Liver (tissue), 3 donors: ENCODE measurements around the gene TANC1.

Experiments used
- ATF3 ChIP-seq: IDR thresholded peaks from 2 replicates; pipeline ENCODE4 v1.6.1; 2016; ENCODE audit warnings: antibody characterized with exemption
- GABPA ChIP-seq, 2 donors: IDR thresholded peaks in 1 of 2; conservative IDR thresholded peaks in 1 of 2; 2 replicates each; pipeline ENCODE4 v1.6.1; 2016; ENCODE audit warnings: antibody characterized with exemption in 2 of 2, mild to moderate bottlenecking in 1 of 2, moderate library complexity in 1 of 2
- HNF4G ChIP-seq: IDR thresholded peaks from 2 replicates; pipeline ENCODE4 v1.6.1; 2016; ENCODE audit warnings: antibody characterized with exemption
- JUND ChIP-seq, 2 donors: IDR thresholded peaks; 2 replicates each; pipeline ENCODE4 v1.6.1; 2016; ENCODE audit warnings: antibody characterized with exemption in 2 of 2
- MAX ChIP-seq: IDR thresholded peaks from 2 replicates; pipeline ENCODE4 v1.6.1; 2016; ENCODE audit warnings: antibody characterized with exemption
- RAD21 ChIP-seq, 2 donors: IDR thresholded peaks; 2 replicates each; pipeline ENCODE4 v1.6.1; 2016; ENCODE audit warnings: antibody characterized with exemption in 2 of 2, mild to moderate bottlenecking in 2 of 2
- REST ChIP-seq: IDR thresholded peaks from 2 replicates; pipeline ENCODE4 v1.6.1; 2016; ENCODE audit warnings: antibody characterized with exemption, mild to moderate bottlenecking
- RXRA ChIP-seq, 2 donors: IDR thresholded peaks; 2 replicates each; pipeline ENCODE4 v1.6.1; 2017 to 2018; ENCODE audit warnings: antibody characterized with exemption in 2 of 2, mild to moderate bottlenecking in 1 of 2
- SP1 ChIP-seq: IDR thresholded peaks from 2 replicates; pipeline ENCODE4 v1.6.1; 2018; ENCODE audit warnings: antibody characterized with exemption, mild to moderate bottlenecking
- TAF1 ChIP-seq: conservative IDR thresholded peaks from 2 replicates; pipeline ENCODE4 v1.6.1; 2016; ENCODE audit warnings: antibody characterized with exemption, mild to moderate bottlenecking
- YY1 ChIP-seq: IDR thresholded peaks from 2 replicates; pipeline ENCODE4 v1.6.1; 2016; ENCODE audit warnings: antibody characterized with exemption, mild to moderate bottlenecking
- TF ChIP-seq, protein P1 (sequence below): fragments of 150-350 bp; IDR thresholded peaks from 2 replicates; pipeline ENCODE4 v1.5.1; 2017; ENCODE audit warnings: improper control_type of control experiment, low read depth, low read length; ENCODE audit not compliant: missing input control
- donor health status: healthy.
- donor health status: healthy.

DNA sequence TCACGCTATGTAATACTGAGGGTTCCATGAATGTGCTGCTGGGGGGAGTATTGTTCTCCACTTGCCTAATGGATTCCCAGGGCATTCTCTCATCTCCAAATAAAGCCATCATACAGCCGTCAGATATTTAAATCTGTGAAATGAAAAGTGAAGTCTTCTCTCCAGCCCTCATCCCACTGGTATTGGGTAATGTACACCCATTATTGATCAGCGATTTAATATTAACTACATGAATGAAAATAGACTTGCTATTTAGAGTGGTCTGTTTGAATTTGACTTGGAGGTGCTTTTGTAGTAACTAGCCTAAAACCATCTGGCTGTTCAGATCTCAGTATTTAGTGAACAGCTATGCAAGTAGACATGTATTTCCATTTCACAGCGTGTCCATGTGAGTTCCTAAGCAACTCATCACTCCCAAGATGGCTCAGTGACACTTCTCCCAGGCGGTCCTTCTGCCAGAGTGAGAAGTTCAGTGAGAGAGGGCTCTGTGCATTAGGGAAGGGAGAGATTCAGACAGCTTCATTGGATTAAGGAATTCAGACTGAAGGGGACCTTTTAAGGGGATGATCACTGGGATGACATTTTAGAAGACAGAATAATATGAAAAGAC, 177.4 kb downstream of the TANC1 start:
- TF ChIP-seq, protein P1, sequence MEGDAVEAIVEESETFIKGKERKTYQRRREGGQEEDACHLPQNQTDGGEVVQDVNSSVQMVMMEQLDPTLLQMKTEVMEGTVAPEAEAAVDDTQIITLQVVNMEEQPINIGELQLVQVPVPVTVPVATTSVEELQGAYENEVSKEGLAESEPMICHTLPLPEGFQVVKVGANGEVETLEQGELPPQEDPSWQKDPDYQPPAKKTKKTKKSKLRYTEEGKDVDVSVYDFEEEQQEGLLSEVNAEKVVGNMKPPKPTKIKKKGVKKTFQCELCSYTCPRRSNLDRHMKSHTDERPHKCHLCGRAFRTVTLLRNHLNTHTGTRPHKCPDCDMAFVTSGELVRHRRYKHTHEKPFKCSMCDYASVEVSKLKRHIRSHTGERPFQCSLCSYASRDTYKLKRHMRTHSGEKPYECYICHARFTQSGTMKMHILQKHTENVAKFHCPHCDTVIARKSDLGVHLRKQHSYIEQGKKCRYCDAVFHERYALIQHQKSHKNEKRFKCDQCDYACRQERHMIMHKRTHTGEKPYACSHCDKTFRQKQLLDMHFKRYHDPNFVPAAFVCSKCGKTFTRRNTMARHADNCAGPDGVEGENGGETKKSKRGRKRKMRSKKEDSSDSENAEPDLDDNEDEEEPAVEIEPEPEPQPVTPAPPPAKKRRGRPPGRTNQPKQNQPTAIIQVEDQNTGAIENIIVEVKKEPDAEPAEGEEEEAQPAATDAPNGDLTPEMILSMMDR, result no peak
- no peak for TF ChIP-seq REST
- TF ChIP-seq RAD21 (IDR thresholded peaks at IDR 0.05), result no peak
- TF ChIP-seq MAX, result no peak
- no peak for TF ChIP-seq TAF1
- no peak for TF ChIP-seq ATF3
- no peak for TF ChIP-seq JUND (IDR thresholded peaks at IDR 0.05)
- TF ChIP-seq SP1, result no peak
- TF ChIP-seq RXRA (IDR thresholded peaks at IDR 0.05), result no peak
- TF ChIP-seq YY1, result peak; percentile 33
- TF ChIP-seq HNF4G, result no peak
- TF ChIP-seq GABPA (IDR thresholded peaks at IDR 0.05 in 1 of 2, conservative IDR thresholded peaks at IDR 0.05 in 1 of 2), result no peak
